A549 (cell line): ENCODE data around the gene FMNL2.

Experiments used
- CEBPB ChIP-seq, 2 experiments: fragments of >200 bp in 1 of 2; sonication (Bioruptor Twin) in 1 of 2; formaldehyde crosslinking in 1 of 2; IDR thresholded peaks; 2 replicates each; pipeline ENCODE4 v1.6.1; 2012 to 2016
- MAX ChIP-seq: IDR thresholded peaks from 2 replicates; pipeline ENCODE4 v1.6.1; 2012
- ZFP36 ChIP-seq: fragments of 450-650 bp; IDR thresholded peaks from 2 replicates; pipeline ENCODE4 v1.6.1; 2014; ENCODE audit warnings: borderline replicate concordance; ENCODE audit not compliant: partially characterized antibody
- TF ChIP-seq, protein P1 (sequence below): fragments of >200 bp; sonication (Bioruptor Twin); formaldehyde crosslinking; IDR thresholded peaks from 3 replicates; pipeline ENCODE4 v1.5.1; 2016
- TF ChIP-seq, protein P2 (sequence below): fragments of 200-600 bp; sonication (generic); IDR thresholded peaks from 2 replicates; pipeline ENCODE4 v1.6.1; 2016; ENCODE audit warnings: antibody characterized with exemption, mild to moderate bottlenecking, moderate library complexity

DNA sequence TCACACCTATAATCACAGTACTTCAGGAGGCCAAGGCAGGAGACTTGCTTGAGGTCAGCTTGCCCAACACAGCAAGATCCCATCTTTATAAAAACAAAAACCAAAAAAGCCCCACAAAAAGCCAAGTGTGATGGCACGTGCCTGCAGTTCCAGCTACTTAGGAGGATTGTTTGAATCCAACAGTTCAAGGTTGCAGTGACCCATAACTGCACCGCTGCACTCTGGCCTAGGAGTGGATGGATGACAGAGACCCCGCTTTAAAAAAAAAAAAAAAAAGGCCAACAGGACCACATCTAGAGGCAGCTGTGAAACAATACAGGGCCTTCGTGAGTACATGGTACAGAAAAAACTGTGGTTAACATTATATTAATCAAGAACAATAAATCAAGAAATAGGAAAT lies 326.1 kb downstream of the FMNL2 start:
- TF ChIP-seq MAX (no peak), CEBPB (IDR thresholded peaks at IDR 0.05) (no peak), ZFP36 (no peak)
- TF ChIP-seq, protein P1, sequence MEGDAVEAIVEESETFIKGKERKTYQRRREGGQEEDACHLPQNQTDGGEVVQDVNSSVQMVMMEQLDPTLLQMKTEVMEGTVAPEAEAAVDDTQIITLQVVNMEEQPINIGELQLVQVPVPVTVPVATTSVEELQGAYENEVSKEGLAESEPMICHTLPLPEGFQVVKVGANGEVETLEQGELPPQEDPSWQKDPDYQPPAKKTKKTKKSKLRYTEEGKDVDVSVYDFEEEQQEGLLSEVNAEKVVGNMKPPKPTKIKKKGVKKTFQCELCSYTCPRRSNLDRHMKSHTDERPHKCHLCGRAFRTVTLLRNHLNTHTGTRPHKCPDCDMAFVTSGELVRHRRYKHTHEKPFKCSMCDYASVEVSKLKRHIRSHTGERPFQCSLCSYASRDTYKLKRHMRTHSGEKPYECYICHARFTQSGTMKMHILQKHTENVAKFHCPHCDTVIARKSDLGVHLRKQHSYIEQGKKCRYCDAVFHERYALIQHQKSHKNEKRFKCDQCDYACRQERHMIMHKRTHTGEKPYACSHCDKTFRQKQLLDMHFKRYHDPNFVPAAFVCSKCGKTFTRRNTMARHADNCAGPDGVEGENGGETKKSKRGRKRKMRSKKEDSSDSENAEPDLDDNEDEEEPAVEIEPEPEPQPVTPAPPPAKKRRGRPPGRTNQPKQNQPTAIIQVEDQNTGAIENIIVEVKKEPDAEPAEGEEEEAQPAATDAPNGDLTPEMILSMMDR = no peak
- TF ChIP-seq, protein P2, sequence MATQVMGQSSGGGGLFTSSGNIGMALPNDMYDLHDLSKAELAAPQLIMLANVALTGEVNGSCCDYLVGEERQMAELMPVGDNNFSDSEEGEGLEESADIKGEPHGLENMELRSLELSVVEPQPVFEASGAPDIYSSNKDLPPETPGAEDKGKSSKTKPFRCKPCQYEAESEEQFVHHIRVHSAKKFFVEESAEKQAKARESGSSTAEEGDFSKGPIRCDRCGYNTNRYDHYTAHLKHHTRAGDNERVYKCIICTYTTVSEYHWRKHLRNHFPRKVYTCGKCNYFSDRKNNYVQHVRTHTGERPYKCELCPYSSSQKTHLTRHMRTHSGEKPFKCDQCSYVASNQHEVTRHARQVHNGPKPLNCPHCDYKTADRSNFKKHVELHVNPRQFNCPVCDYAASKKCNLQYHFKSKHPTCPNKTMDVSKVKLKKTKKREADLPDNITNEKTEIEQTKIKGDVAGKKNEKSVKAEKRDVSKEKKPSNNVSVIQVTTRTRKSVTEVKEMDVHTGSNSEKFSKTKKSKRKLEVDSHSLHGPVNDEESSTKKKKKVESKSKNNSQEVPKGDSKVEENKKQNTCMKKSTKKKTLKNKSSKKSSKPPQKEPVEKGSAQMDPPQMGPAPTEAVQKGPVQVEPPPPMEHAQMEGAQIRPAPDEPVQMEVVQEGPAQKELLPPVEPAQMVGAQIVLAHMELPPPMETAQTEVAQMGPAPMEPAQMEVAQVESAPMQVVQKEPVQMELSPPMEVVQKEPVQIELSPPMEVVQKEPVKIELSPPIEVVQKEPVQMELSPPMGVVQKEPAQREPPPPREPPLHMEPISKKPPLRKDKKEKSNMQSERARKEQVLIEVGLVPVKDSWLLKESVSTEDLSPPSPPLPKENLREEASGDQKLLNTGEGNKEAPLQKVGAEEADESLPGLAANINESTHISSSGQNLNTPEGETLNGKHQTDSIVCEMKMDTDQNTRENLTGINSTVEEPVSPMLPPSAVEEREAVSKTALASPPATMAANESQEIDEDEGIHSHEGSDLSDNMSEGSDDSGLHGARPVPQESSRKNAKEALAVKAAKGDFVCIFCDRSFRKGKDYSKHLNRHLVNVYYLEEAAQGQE = no peak
